H1 (cell line): Measurements from ENCODE around the gene SNTG2. TPM values are rescaled to one million over a fixed set of nuclear protein-coding genes. Genes with fewer than 3 reads are reported as not detected.
A peak's percentile ranks its signal among the peaks of the same experiment; 100 is the strongest.

Source experiments
- CTCF ChIA-PET: fragments of 300-600 bp; sonication (Branson Sonifier 250); formaldehyde crosslinking; loops from one replicate; lab custom pipeline; 2021; ENCODE audit not compliant: partially characterized antibody; lab: Charles Lee
- POLR2A ChIA-PET: fragments of 300-600 bp; sonication (Branson Sonifier 250); formaldehyde crosslinking; loops from one replicate; lab custom pipeline; 2021; ENCODE audit warnings: inconsistent platforms; ENCODE audit not compliant: partially characterized antibody; lab: Charles Lee
- DNase-seq, 2 experiments: peaks; one replicate each; pipeline versions ENCODE4 v3.0.0 to v3.0.0-alpha.2; 2010 to 2022; ENCODE audit warnings: low spot score in 2 of 2, low read depth in 1 of 2, mixed read lengths in 1 of 2
- FAIRE-seq: peaks from 2 replicates; lab custom pipeline; 2011; peaks lifted over from hg19 to GRCh38; lab: Jason Lieb, UNC
- H2AFZ ChIP-seq: 2 replicates; pipeline ENCODE4 v1.8.1; 2012; ENCODE audit warnings: low read length, inconsistent platforms
- H2AK5ac ChIP-seq: 2 replicates; pipeline ENCODE4 v1.6.1; 2013; ENCODE audit warnings: low read depth, low read length
- H2BK120ac ChIP-seq: replicated peaks from 2 replicates; pipeline ENCODE3; 2013; ENCODE audit warnings: low read depth, low read length, inconsistent platforms
- H2BK12ac ChIP-seq: 2 replicates; pipeline ENCODE4 v1.6.1; 2013; ENCODE audit warnings: low read depth, low read length
- H2BK15ac ChIP-seq: 2 replicates; pipeline ENCODE4 v1.6.1; 2013; ENCODE audit warnings: low read length
- H2BK20ac ChIP-seq: 2 replicates; pipeline ENCODE4 v1.6.1; 2013; ENCODE audit warnings: low read length
- H2BK5ac ChIP-seq: 2 replicates; pipeline ENCODE4 v1.6.1; 2013; ENCODE audit warnings: low read depth, low read length
- H3K14ac ChIP-seq: 2 replicates; pipeline ENCODE4 v1.6.1; 2013; ENCODE audit warnings: inconsistent platforms; ENCODE audit not compliant: insufficient read length
- H3K18ac ChIP-seq: 2 replicates; pipeline ENCODE4 v1.6.1; 2013; ENCODE audit warnings: low read length; ENCODE audit errors: extremely low read depth
- H3K23ac ChIP-seq: 2 replicates; pipeline ENCODE4 v1.6.1; 2013; ENCODE audit warnings: inconsistent platforms; ENCODE audit not compliant: insufficient read length
- H3K23me2 ChIP-seq: 2 replicates; pipeline ENCODE4 v1.6.1; 2013; ENCODE audit warnings: low read depth, low read length
- H3K27ac ChIP-seq: 2 replicates; pipeline ENCODE4 v1.6.1; 2011; ENCODE audit warnings: low read depth, low read length, inconsistent platforms
- H3K27me3 ChIP-seq, 4 experiments: replicated peaks in 1 of 4; 1 replicate in 1 of 4; 2 replicates in 3 of 4; pipeline versions ENCODE4 v1.6.1 to v1.8.1; 2011 to 2013; ENCODE audit warnings: low read length in 3 of 4, mild to moderate bottlenecking in 3 of 4, inconsistent platforms in 2 of 4, mixed read lengths in 2 of 4, moderate library complexity in 1 of 4; ENCODE audit not compliant: control insufficient read depth in 3 of 4, insufficient read depth in 3 of 4; ENCODE audit errors: extremely low read depth in 1 of 4
- H3K36me3 ChIP-seq, 4 experiments: 2 replicates each; pipeline versions ENCODE4 v1.6.1 to v1.8.1; 2011 to 2013; ENCODE audit warnings: mild to moderate bottlenecking in 4 of 4, low read length in 3 of 4, moderate library complexity in 2 of 4, control low read depth in 1 of 4, inconsistent platforms in 1 of 4; ENCODE audit not compliant: insufficient read depth in 4 of 4, control insufficient read depth in 2 of 4
- H3K4ac ChIP-seq: replicated peaks from 2 replicates; pipeline ENCODE3; 2013; ENCODE audit warnings: low read length, low read depth, mixed read lengths, inconsistent platforms; ENCODE audit not compliant: insufficient read length
- H3K4me1 ChIP-seq, 4 experiments: replicated peaks in 1 of 4; 1 replicate in 1 of 4; 2 replicates in 3 of 4; pipeline versions ENCODE4 v1.6.1 to v1.8.1; 2011 to 2013; ENCODE audit warnings: low read length in 3 of 4, inconsistent platforms in 2 of 4, mixed read lengths in 1 of 4; ENCODE audit not compliant: insufficient read depth in 4 of 4, control insufficient read depth in 3 of 4
- H3K4me2 ChIP-seq, 2 experiments: 2 replicates each; pipeline versions ENCODE4 v1.6.1 to v1.8.1; 2011 to 2013; ENCODE audit warnings: low read depth in 2 of 2, low read length in 2 of 2, control low read depth in 1 of 2, inconsistent platforms in 1 of 2, mild to moderate bottlenecking in 1 of 2; ENCODE audit not compliant: insufficient read depth in 1 of 2
- H3K4me3 ChIP-seq, 4 experiments: fragments of 200-600, 300-600 bp in 1 of 4; sonication (generic), shearing (Covaris generic), sonication (Bioruptor Twin) in 1 of 4; 2 replicates each; pipeline versions ENCODE4 v1.5.1 to v1.8.1; 2011 to 2016; ENCODE audit warnings: low read length in 4 of 4, low read depth in 3 of 4, control low read depth in 2 of 4, inconsistent platforms in 2 of 4, mild to moderate bottlenecking in 2 of 4, mixed read lengths in 1 of 4, moderate library complexity in 1 of 4; ENCODE audit not compliant: insufficient read depth in 2 of 4; ENCODE audit errors: extremely low read depth in 1 of 4
- H3K56ac ChIP-seq: replicated peaks from 2 replicates; pipeline ENCODE3; 2013; ENCODE audit warnings: low read depth, mild to moderate bottlenecking, mixed read lengths, low read length, inconsistent platforms; ENCODE audit not compliant: insufficient read length
- H3K79me1 ChIP-seq: 2 replicates; pipeline ENCODE4 v1.6.1; 2013; ENCODE audit warnings: low read depth, low read length, control low read depth
- H3K79me2 ChIP-seq, 2 experiments: 2 replicates each; pipeline versions ENCODE4 v1.6.1 to v1.8.1; 2012 to 2013; ENCODE audit warnings: low read length in 2 of 2, mild to moderate bottlenecking in 2 of 2, inconsistent platforms in 1 of 2; ENCODE audit not compliant: insufficient read depth in 2 of 2, control insufficient read depth in 1 of 2
- H3K9ac ChIP-seq, 4 experiments: replicated peaks in 1 of 4; 1 replicate in 1 of 4; 2 replicates in 3 of 4; pipeline versions ENCODE4 v1.6.1 to v1.8.1; 2011 to 2013; ENCODE audit warnings: low read depth in 3 of 4, low read length in 3 of 4, control low read depth in 2 of 4, mild to moderate bottlenecking in 2 of 4, moderate library complexity in 2 of 4, inconsistent platforms in 1 of 4; ENCODE audit errors: extremely low read depth in 1 of 4
- H3K9me3 ChIP-seq, 2 experiments: 2 replicates each; pipeline versions ENCODE4 v1.6.1 to v1.8.1; 2012 to 2013; ENCODE audit warnings: mild to moderate bottlenecking in 2 of 2, moderate library complexity in 2 of 2, control low read depth in 1 of 2, inconsistent platforms in 1 of 2, low read depth in 1 of 2, low read length in 1 of 2, mixed read lengths in 1 of 2; ENCODE audit not compliant: insufficient read depth in 2 of 2
- H4K20me1 ChIP-seq, 2 experiments: replicated peaks in 1 of 2; 2 replicates each; pipeline versions ENCODE3 to v1.8.1; 2011 to 2013; ENCODE audit warnings: inconsistent platforms in 2 of 2, low read length in 2 of 2, mild to moderate bottlenecking in 1 of 2; ENCODE audit not compliant: insufficient read depth in 2 of 2, control insufficient read depth in 1 of 2
- H4K5ac ChIP-seq: 2 replicates; pipeline ENCODE4 v1.6.1; 2013; ENCODE audit warnings: low read length, low read depth, mixed read lengths, inconsistent platforms; ENCODE audit not compliant: insufficient read length
- H4K8ac ChIP-seq: 2 replicates; pipeline ENCODE4 v1.8.0; 2013; ENCODE audit warnings: mild to moderate bottlenecking, moderate library complexity, low read length, inconsistent platforms; ENCODE audit not compliant: insufficient read depth; ENCODE audit errors: extremely low read depth
- H4K91ac ChIP-seq: replicated peaks from 2 replicates; pipeline ENCODE3; 2013; ENCODE audit warnings: low read length, mixed read lengths, inconsistent platforms; ENCODE audit not compliant: insufficient read length
- ATF3 ChIP-seq: IDR thresholded peaks from 2 replicates; pipeline ENCODE4 v1.6.1; 2011; ENCODE audit warnings: low read depth, mild to moderate bottlenecking, low read length; ENCODE audit not compliant: insufficient read depth
- BCL11A ChIP-seq, 2 experiments: IDR thresholded peaks; one replicate each; pipeline ENCODE4 v1.6.1; 2011; ENCODE audit warnings: low read depth in 2 of 2, low read length in 2 of 2, mild to moderate bottlenecking in 2 of 2
- BRCA1 ChIP-seq: IDR thresholded peaks from 2 replicates; pipeline ENCODE4 v1.6.1; 2012; ENCODE audit warnings: low read depth, low read length, improper control_type of control experiment
- CTCF ChIP-seq, 3 experiments: IDR thresholded peaks; 1 replicate in 2 of 3; 2 replicates in 1 of 3; pipeline versions ENCODE4 v1.5.1 to v1.6.1; 2011; ENCODE audit warnings: low read length in 3 of 3, mild to moderate bottlenecking in 3 of 3, inconsistent platforms in 2 of 3, low read depth in 1 of 3, moderate library complexity in 1 of 3; ENCODE audit not compliant: insufficient read depth in 1 of 3; ENCODE audit errors: control extremely low read depth in 1 of 3
- FOSL1 ChIP-seq: IDR thresholded peaks from 2 replicates; pipeline ENCODE4 v1.6.1; 2011; ENCODE audit warnings: mild to moderate bottlenecking, low read depth, low read length, moderate library complexity; ENCODE audit not compliant: insufficient read depth
- HDAC6 ChIP-seq: IDR thresholded peaks from one replicate; pipeline ENCODE4 v1.7.1; 2012; ENCODE audit warnings: low read depth, mild to moderate bottlenecking, inconsistent platforms, low read length, moderate library complexity
- SIRT6 ChIP-seq: IDR thresholded peaks from one replicate; pipeline ENCODE4 v1.7.1; 2012; ENCODE audit warnings: low read length, inconsistent platforms
- SIX5 ChIP-seq: IDR thresholded peaks from 2 replicates; pipeline ENCODE4 v1.6.1; 2011; ENCODE audit warnings: mild to moderate bottlenecking, low read depth, low read length
- SP1 ChIP-seq: IDR thresholded peaks from 2 replicates; pipeline ENCODE4 v1.6.1; 2011; ENCODE audit warnings: low read depth, low read length
- SP4 ChIP-seq: IDR thresholded peaks from 2 replicates; pipeline ENCODE4 v1.6.1; 2012; ENCODE audit warnings: low read length, inconsistent platforms
- SUZ12 ChIP-seq: fragments of 200-600 bp; sonication (generic); IDR thresholded peaks from 2 replicates; pipeline ENCODE4 v1.6.1; 2012; ENCODE audit warnings: mild to moderate bottlenecking, inconsistent platforms, low read length, moderate library complexity, mixed read lengths
- TAF1 ChIP-seq: IDR thresholded peaks from 2 replicates; pipeline ENCODE4 v1.6.1; 2011; ENCODE audit warnings: mild to moderate bottlenecking, low read depth, low read length
- WGBS, 2 experiments: shearing (Covaris generic) in 1 of 2; methylation state at CpG; one replicate each; pipeline versions ENCODE4 v1.1.6 to v1.1.7; 2013 to 2015; ENCODE audit warnings: low lambda C conversion rate in 2 of 2, mixed read lengths in 2 of 2, inconsistent platforms in 1 of 2, low coverage in 1 of 2, missing lambda C conversion rate in 1 of 2; ENCODE audit not compliant: insufficient replicate concordance in 2 of 2, insufficient coverage in 1 of 2, insufficient read length in 1 of 2; ENCODE audit errors: extremely low coverage in 1 of 2, missing lambda C conversion rate in 1 of 2; 5-methylcytosine and 5-hydroxymethylcytosine counted together
- polyA plus RNA-seq, 7 experiments: library from polyadenylated mRNA; depleted of rRNA in 3 of 7; stranded (reverse) in 5 of 7; unstranded in 2 of 7; fragments of >200 nt in 5 of 7; fragments of 200-250 nt in 2 of 7; gene quantifications; 1 replicate in 5 of 7; 2 replicates in 1 of 7; 4 replicates in 1 of 7; pipeline versions ENCODE4 v1.2.1 to v1.2.3, GENCODE V29; 2011 to 2013; ENCODE audit warnings: missing spikeins in 2 of 7, mixed read lengths in 2 of 7
- total RNA-seq: library from RNA; stranded (reverse); fragmentation: NEBNext Ultra II Directional; extraction: Animal tissue kit (Norgen Biotek cat#: 25700); gene quantifications from 2 replicates; pipeline ENCODE4 v1.2.1, GENCODE V29; 2021

SNTG2 gene
- total and polyA plus RNA-seq, 2 of the 8 experiments (the other 6 are each of a cell fraction or from before 2014, with no cell fraction given) = 6.6 to 18.1 TPM

GRCh38 chr2:1251520-1251919 is 300.9 kb downstream of the SNTG2 start:
- DNase-seq (no peak), FAIRE-seq (peak; percentile 13)
- no peak overlapping the region for H4K5ac ChIP-seq
- H4K20me1 ChIP-seq = peaks cover 0 to 6% of the 10 kb centered on the region in 2 experiments
- no peak overlapping the region for H2BK20ac ChIP-seq
- no peak overlapping the region for H3K18ac ChIP-seq
- 89% methylated on average over 5 of the region's 5 CpGs; no CpG with 5 or more reads in 1 of the 2 experiments for WGBS, 2 experiments
- H3K4ac ChIP-seq = no peak overlapping the region
- H2AFZ ChIP-seq = no peak overlapping the region
- H3K27me3 ChIP-seq = no peaks in the 10 kb centered on the region
- no peaks in the 10 kb centered on the region for H3K79me2 ChIP-seq
- no peak overlapping the region for H3K14ac ChIP-seq
- POLR2A ChIA-PET = no interaction called here
- no peaks in the 10 kb centered on the region; the same call in 1 of the 2 replicates for H3K79me1 ChIP-seq
- H2AK5ac ChIP-seq = no peak overlapping the region; the same call in 1 of the 2 replicates
- H4K8ac ChIP-seq = no peak overlapping the region; the same call in 1 of the 2 replicates
- H3K9me3 ChIP-seq = no peaks in the 10 kb centered on the region
- peaks cover 0 to 4% (median under 1%) of the 10 kb centered on the region in 4 experiments; a peak in 1 of 8 replicates for H3K36me3 ChIP-seq
- H2BK15ac ChIP-seq = no peak overlapping the region
- H2BK120ac ChIP-seq = no peak overlapping the region
- H2BK12ac ChIP-seq = peak overlapping the region; percentile 68; the same call in 1 of the 2 replicates
- no peak overlapping the region for H3K27ac ChIP-seq
- peaks cover 4% of the 10 kb centered on the region; the same call in 1 of the 2 replicates for H3K23me2 ChIP-seq
- CTCF ChIA-PET = no interaction called here
- H4K91ac ChIP-seq = no peak overlapping the region
- H3K4me3 ChIP-seq = no peak overlapping the region
- no peak overlapping the region for H3K4me2 ChIP-seq
- H3K23ac ChIP-seq = no peak overlapping the region
- no peaks in the 10 kb centered on the region for H3K4me1 ChIP-seq
- H3K9ac ChIP-seq = no peak overlapping the region; a peak in 1 of 7 replicates
- peak overlapping the region; percentile 90 for H3K56ac ChIP-seq
- no peak overlapping the region for H2BK5ac ChIP-seq
- TF ChIP-seq SP1 = no peak
- no peak for TF ChIP-seq SUZ12
- no peak for TF ChIP-seq BRCA1
- no peak for TF ChIP-seq SP4
- TF ChIP-seq FOSL1 = no peak
- TF ChIP-seq SIRT6 = no peak
- no peak for TF ChIP-seq ATF3
- TF ChIP-seq CTCF (IDR thresholded peaks at IDR 0.05; ENCODE audit: control extremely low read depth in 1 of 3, insufficient read depth in 1 of 3, low read depth in 1 of 3, low read length in 3 of 3) = no peak
- no peak for TF ChIP-seq TAF1
- no peak for TF ChIP-seq HDAC6
- TF ChIP-seq SIX5 = no peak
- TF ChIP-seq BCL11A (IDR thresholded peaks at IDR 0.05; ENCODE audit: low read depth in 2 of 2, low read length in 2 of 2) = no peak
